GM12878 (cell line): Measurements from ENCODE around the gene ECEL1. TPM values are rescaled to one million over a fixed set of nuclear protein-coding genes. Genes with fewer than 3 reads are reported as not detected.

Source experiments
- ATAC-seq: fragments of 200-7000 bp; cut with Tn5 transposase; 3 replicates; pipeline ENCODE4 v1.9.1; 2020; ENCODE audit warnings: mild to moderate bottlenecking, moderate library complexity
- BruUV-seq: library from RNA; stranded (reverse); fragments of 400-500 nt; replicated peaks from 2 replicates; lab custom pipeline; 2021; lab: Mats Ljungman, UMichigan
- CTCF ChIA-PET: fragments of 300-600 bp; sonication (Branson Sonifier 250); formaldehyde crosslinking; extraction: SDS; loops from one replicate; lab custom pipeline; 2021; ENCODE audit warnings: inconsistent platforms; lab: Yijun Ruan, JAX
- POLR2A ChIA-PET: fragments of 350-600 bp; formaldehyde crosslinking; extraction: SDS; loops from one replicate; lab custom pipeline; 2021; ENCODE audit warnings: inconsistent platforms; lab: Charles Lee
- RAD21 ChIA-PET: fragments of 300-600 bp; sonication (Branson Sonifier 250); formaldehyde crosslinking; loops from one replicate; lab custom pipeline; 2023; ENCODE audit warnings: antibody characterized with exemption; ENCODE audit not compliant: unreplicated experiment; lab: Charles Lee
- SMC1A ChIA-PET: fragments of 300-600 bp; sonication (Branson Sonifier 250); formaldehyde crosslinking; loops from one replicate; lab custom pipeline; 2023; ENCODE audit not compliant: unreplicated experiment, uncharacterized antibody; lab: Charles Lee
- DNase-seq: peaks from one replicate; pipeline ENCODE4 v3.0.0-alpha.2; 2011; ENCODE audit warnings: low read depth, low spot score
- FAIRE-seq: peaks from 3 replicates; lab custom pipeline; 2011; peaks lifted over from hg19 to GRCh38; lab: Jason Lieb, UNC
- H2AFZ ChIP-seq: 2 replicates; pipeline ENCODE4 v1.6.0; 2011; ENCODE audit warnings: low read depth, low read length, control low read depth; ENCODE audit not compliant: control insufficient read depth
- H3K27ac ChIP-seq: 2 replicates; pipeline ENCODE4 v1.5.1; 2011; ENCODE audit warnings: control low read depth; ENCODE audit not compliant: control insufficient read depth, insufficient read depth
- H3K27me3 ChIP-seq, 2 experiments: replicated peaks in 1 of 2; 2 replicates each; pipeline versions ENCODE4 v1.6.0 to v1.6.1; 2011; ENCODE audit warnings: low read length in 1 of 2; ENCODE audit not compliant: control insufficient read depth in 2 of 2, insufficient read depth in 2 of 2
- H3K36me3 ChIP-seq, 2 experiments: 2 replicates each; pipeline ENCODE4 v1.5.1; 2011; ENCODE audit warnings: low read length in 1 of 2; ENCODE audit not compliant: control insufficient read depth in 2 of 2, insufficient read depth in 2 of 2
- H3K4me1 ChIP-seq: 2 replicates; pipeline ENCODE4 v1.6.1; 2011; ENCODE audit warnings: mild to moderate bottlenecking, low read length, moderate library complexity, mixed read lengths; ENCODE audit not compliant: control insufficient read depth, insufficient read depth
- H3K4me2 ChIP-seq: 2 replicates; pipeline ENCODE4 v1.6.0; 2011; ENCODE audit warnings: control low read depth; ENCODE audit not compliant: control insufficient read depth, insufficient read depth
- H3K4me3 ChIP-seq: fragments of 200-600 bp; sonication (generic); 2 replicates; pipeline ENCODE4 v1.5.1; 2016
- H3K79me2 ChIP-seq: 2 replicates; pipeline ENCODE4 v1.6.0; 2011; ENCODE audit warnings: low read length; ENCODE audit not compliant: control insufficient read depth, insufficient read depth
- H3K9ac ChIP-seq: 2 replicates; pipeline ENCODE4 v1.8.0; 2011; ENCODE audit warnings: low read length, control low read depth, mixed read lengths; ENCODE audit not compliant: control insufficient read depth, insufficient read depth
- H3K9me3 ChIP-seq: replicated peaks from 3 replicates; pipeline ENCODE4 v1.5.1; 2011; ENCODE audit warnings: mild to moderate bottlenecking, low read length; ENCODE audit not compliant: control insufficient read depth, insufficient read depth
- H4K20me1 ChIP-seq: 2 replicates; pipeline ENCODE4 v1.6.0; 2011; ENCODE audit not compliant: control insufficient read depth, insufficient read depth
- BACH1 ChIP-seq: fragments of 450-650 bp; IDR thresholded peaks from 2 replicates; pipeline ENCODE4 v1.6.1; 2017; ENCODE audit warnings: mild to moderate bottlenecking, borderline replicate concordance
- BMI1 ChIP-seq: fragments of 450-650 bp; IDR thresholded peaks from 2 replicates; pipeline ENCODE4 v1.6.1; 2016; ENCODE audit warnings: mild to moderate bottlenecking, moderate library complexity, borderline replicate concordance
- CHD4 ChIP-seq: fragments of 200-600 bp; sonication (generic); IDR thresholded peaks from 2 replicates; pipeline ENCODE4 v1.6.1; 2016; ENCODE audit warnings: mild to moderate bottlenecking
- CTCF ChIP-seq, 3 experiments: IDR thresholded peaks in 2 of 3; conservative IDR thresholded peaks in 1 of 3; 2 replicates each; pipeline ENCODE4 v1.5.1; 2011; ENCODE audit warnings: low read depth in 3 of 3, low read length in 3 of 3, mild to moderate bottlenecking in 3 of 3, control low read depth in 2 of 3, moderate library complexity in 2 of 3, inconsistent platforms in 1 of 3, mixed read lengths in 1 of 3; ENCODE audit not compliant: control insufficient read depth in 2 of 3, insufficient read depth in 1 of 3; ENCODE audit errors: extremely low read depth in 1 of 3
- EED ChIP-seq: sonication (generic); IDR thresholded peaks from 2 replicates; pipeline ENCODE4 v1.6.1; 2016; ENCODE audit warnings: antibody characterized with exemption, low read depth
- IKZF1 ChIP-seq: fragments of 450-650 bp; conservative IDR thresholded peaks from 2 replicates; pipeline ENCODE4 v1.6.1; 2017; ENCODE audit warnings: antibody characterized with exemption, mild to moderate bottlenecking
- IRF4 ChIP-seq: IDR thresholded peaks from 2 replicates; pipeline ENCODE4 v1.6.1; 2011; ENCODE audit warnings: low read depth, low read length
- RBBP5 ChIP-seq: fragments of 200-600 bp; sonication (generic); conservative IDR thresholded peaks from 2 replicates; pipeline ENCODE4 v1.6.1; 2016
- SMAD5 ChIP-seq: IDR thresholded peaks from 2 replicates; pipeline ENCODE4 v1.6.1; 2016; ENCODE audit warnings: antibody characterized with exemption, low read depth
- SREBF1 ChIP-seq: IDR thresholded peaks from 2 replicates; pipeline ENCODE4 v1.6.1; 2012; ENCODE audit warnings: mild to moderate bottlenecking, low read length
- TCF7 ChIP-seq: IDR thresholded peaks from 2 replicates; pipeline ENCODE4 v1.6.1; 2014; ENCODE audit warnings: antibody characterized with exemption, borderline replicate concordance
- ZNF217 ChIP-seq: fragments of 450-650 bp; IDR thresholded peaks from 2 replicates; pipeline ENCODE4 v1.6.1; 2017; ENCODE audit warnings: antibody characterized with exemption, mild to moderate bottlenecking
- WGBS: methylation state at CpG from one replicate; pipeline ENCODE4 v1.1.6; 2016; ENCODE audit warnings: low lambda C conversion rate; ENCODE audit not compliant: insufficient replicate concordance, insufficient coverage; ENCODE audit errors: missing lambda C conversion rate; 5-methylcytosine and 5-hydroxymethylcytosine counted together
- in situ Hi-C: fragments of 300-500 bp; cut with MboI; formaldehyde crosslinking; loops from 9 replicates; pipeline ENCODE4 v1.14.3; 2018; ENCODE audit warnings: mixed read lengths
- intact Hi-C: fragments of 100-400 bp; cut with micrococcal nuclease; formaldehyde crosslinking; loops from one replicate; pipeline ENCODE4 v1.14.2; 2022; ENCODE audit not compliant: unreplicated experiment
- polyA plus RNA-seq, 11 experiments: library from polyadenylated mRNA; depleted of rRNA in 4 of 11; unstranded in 6 of 11; stranded (reverse) in 5 of 11; fragments of >200 nt; fragmentation: Nextera tagmentation in 4 of 11; fragmentation: Illumina TruSeq in 1 of 11; extraction: Ambion mirVana in 4 of 11; extraction: Trizol in 1 of 11; gene quantifications; 1 replicate in 1 of 11; 2 replicates in 10 of 11; pipeline versions ENCODE4 v1.2.1 to v1.2.3, GENCODE V29; 2011 to 2016; ENCODE audit warnings: inconsistent platforms in 2 of 11, missing spikeins in 2 of 11, low read depth in 1 of 11
- total RNA-seq, 4 experiments: library from RNA; depleted of rRNA in 3 of 4; stranded (reverse); fragments of >200 nt in 3 of 4; fragmentation: Illumina TruSeq in 1 of 4; extraction: Trizol in 1 of 4; gene quantifications; 2 replicates each; pipeline versions ENCODE4 v1.2.1 to v1.2.3, GENCODE V29; 2013 to 2021
- TF ChIP-seq, protein P1 (sequence below): fragments of 450-650 bp; IDR thresholded peaks from 2 replicates; pipeline ENCODE4 v1.6.1; 2016; ENCODE audit warnings: mild to moderate bottlenecking
- TF ChIP-seq, protein P2 (sequence below): fragments of 450-650 bp; IDR thresholded peaks from 2 replicates; pipeline ENCODE4 v1.6.1; 2014; ENCODE audit warnings: mild to moderate bottlenecking

Gene ECEL1
- total and polyA plus RNA-seq, 10 of the 15 experiments (the other 5 are each of a cell fraction or from before 2014, with no cell fraction given): not detected

- Histone ChIP-seq H3K36me3 (no peaks in the 10 kb centered on the region), H3K27ac (no peak overlapping the region), H4K20me1 (no peaks in the 10 kb centered on the region), H3K4me2 (no peak overlapping the region), H3K27me3 (no peaks in the 10 kb centered on the region), H3K9me3 (peaks cover 6% of the 10 kb centered on the region; the same call in 2 of the 3 replicates), H2AFZ (no peak overlapping the region), H3K4me3 (no peak overlapping the region), H3K9ac (no peak overlapping the region), H3K4me1 (peaks cover 4% of the 10 kb centered on the region; the same call in 1 of the 2 replicates), H3K79me2 (no peaks in the 10 kb centered on the region)
- ATAC-seq: peak; percentile 44; the same call in 2 of the 3 replicates
- BruUV-seq: no TSS peak
- in situ Hi-C loops (no loop called here), intact Hi-C loops (no loop called here)
- CTCF ChIA-PET: interaction anchor here (0.5 to 1.1 kb wide), 3 partner anchors 9 to 509 kb away, joined by 3 to 4 read pairs (median 3); no protein-coding TSS in a partner anchor
- SMC1A ChIA-PET: no interaction called here
- FAIRE-seq: no peak
- POLR2A ChIA-PET: no interaction called here
- TF ChIP-seq CTCF (IDR thresholded peaks at IDR 0.05 in 2 of 3, conservative IDR thresholded peaks at IDR 0.05 in 1 of 3; ENCODE audit: control insufficient read depth in 2 of 3, extremely low read depth in 1 of 3, insufficient read depth in 1 of 3, low read depth in 3 of 3, low read length in 3 of 3): peak; percentile 22 to 43 (median 38); a peak in 4 of 6 replicates
- no peak for TF ChIP-seq IRF4
- no peak for DNase-seq
- 19% methylated on average over 5 of the region's 5 CpGs for WGBS
- RAD21 ChIA-PET: no interaction called here
These were observed 49.4 kb upstream of the ECEL1 start for GRCh38 chr2:232537079-232537478.

DNA sequence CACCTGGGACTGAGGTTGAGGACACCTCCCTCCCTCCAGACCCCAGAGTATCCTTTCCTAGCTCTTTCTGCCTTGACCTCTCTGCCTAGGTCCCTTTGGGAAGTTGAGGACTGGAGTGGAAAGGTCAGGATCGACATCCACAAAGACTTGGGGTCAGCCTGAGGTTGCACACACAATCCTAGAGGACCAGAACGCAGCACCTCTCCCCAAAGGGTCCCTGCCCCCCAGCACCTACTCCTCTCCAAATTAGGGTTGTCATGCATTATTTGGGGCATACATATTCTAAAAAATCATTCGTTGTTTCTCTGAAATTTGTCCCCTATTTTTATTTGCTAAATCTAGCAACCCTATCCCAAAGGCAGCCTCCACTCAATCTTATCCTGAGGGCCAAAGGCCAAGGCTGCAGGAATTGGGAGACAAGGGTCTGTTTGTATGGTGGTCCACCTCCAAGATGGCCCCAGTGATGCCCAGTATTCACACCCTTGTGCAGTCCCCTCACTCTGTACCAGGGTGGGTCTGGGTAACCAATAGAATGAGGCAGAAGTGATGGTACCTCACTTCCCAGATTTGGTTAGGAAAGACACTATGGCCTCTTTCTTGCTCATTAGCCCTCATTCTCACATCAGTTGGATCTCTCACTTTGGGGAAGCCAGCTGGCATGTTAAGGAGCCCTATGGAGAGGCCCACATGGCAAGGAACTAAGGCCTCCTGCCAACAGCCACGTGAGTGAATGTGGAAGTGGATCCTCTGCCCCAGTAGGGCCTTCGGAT is 48.3 kb upstream of the ECEL1 start:
- SMC1A ChIA-PET: no interaction called here
- CTCF ChIA-PET: no interaction called here
- no peaks in the 10 kb centered on the region for H3K36me3 ChIP-seq
- TF ChIP-seq TCF7: no peak
- TF ChIP-seq, protein P1, sequence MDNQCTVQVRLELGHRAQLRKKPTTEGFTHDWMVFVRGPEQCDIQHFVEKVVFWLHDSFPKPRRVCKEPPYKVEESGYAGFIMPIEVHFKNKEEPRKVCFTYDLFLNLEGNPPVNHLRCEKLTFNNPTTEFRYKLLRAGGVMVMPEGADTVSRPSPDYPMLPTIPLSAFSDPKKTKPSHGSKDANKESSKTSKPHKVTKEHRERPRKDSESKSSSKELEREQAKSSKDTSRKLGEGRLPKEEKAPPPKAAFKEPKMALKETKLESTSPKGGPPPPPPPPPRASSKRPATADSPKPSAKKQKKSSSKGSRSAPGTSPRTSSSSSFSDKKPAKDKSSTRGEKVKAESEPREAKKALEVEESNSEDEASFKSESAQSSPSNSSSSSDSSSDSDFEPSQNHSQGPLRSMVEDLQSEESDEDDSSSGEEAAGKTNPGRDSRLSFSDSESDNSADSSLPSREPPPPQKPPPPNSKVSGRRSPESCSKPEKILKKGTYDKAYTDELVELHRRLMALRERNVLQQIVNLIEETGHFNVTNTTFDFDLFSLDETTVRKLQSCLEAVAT: no peak
- TF ChIP-seq SREBF1: no peak
- TF ChIP-seq, protein P2, sequence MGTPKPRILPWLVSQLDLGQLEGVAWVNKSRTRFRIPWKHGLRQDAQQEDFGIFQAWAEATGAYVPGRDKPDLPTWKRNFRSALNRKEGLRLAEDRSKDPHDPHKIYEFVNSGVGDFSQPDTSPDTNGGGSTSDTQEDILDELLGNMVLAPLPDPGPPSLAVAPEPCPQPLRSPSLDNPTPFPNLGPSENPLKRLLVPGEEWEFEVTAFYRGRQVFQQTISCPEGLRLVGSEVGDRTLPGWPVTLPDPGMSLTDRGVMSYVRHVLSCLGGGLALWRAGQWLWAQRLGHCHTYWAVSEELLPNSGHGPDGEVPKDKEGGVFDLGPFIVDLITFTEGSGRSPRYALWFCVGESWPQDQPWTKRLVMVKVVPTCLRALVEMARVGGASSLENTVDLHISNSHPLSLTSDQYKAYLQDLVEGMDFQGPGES: no peak
- TF ChIP-seq ZNF217: no peak
- TF ChIP-seq BMI1: no peak
- no peak for TF ChIP-seq EED
- TF ChIP-seq SMAD5: no peak
- TF ChIP-seq CHD4: no peak
- TF ChIP-seq BACH1: no peak
- TF ChIP-seq RBBP5: no peak
- no peak for TF ChIP-seq IKZF1

More for the DNA sequence above, 48.3 kb upstream of the ECEL1 start:
- Histone ChIP-seq H3K4me1 (peaks cover 4% of the 10 kb centered on the region; the same call in 1 of the 2 replicates), H3K9me3 (peaks cover 6% of the 10 kb centered on the region; the same call in 2 of the 3 replicates), H4K20me1 (no peaks in the 10 kb centered on the region), H3K27ac (no peak overlapping the region), H3K4me3 (no peak overlapping the region), H2AFZ (no peak overlapping the region), H3K79me2 (no peaks in the 10 kb centered on the region), H3K9ac (no peak overlapping the region), H3K27me3 (no peaks in the 10 kb centered on the region), H3K4me2 (no peak overlapping the region)
- ChIA-PET POLR2A (no interaction called here), RAD21 (no interaction called here)
- no TSS peak for BruUV-seq
- DNase-seq (no peak), ATAC-seq (no peak), FAIRE-seq (no peak)
- intact Hi-C loops (no loop called here), in situ Hi-C loops (no loop called here)
- 48% methylated on average over 5 of the region's 5 CpGs for WGBS
